ENCODE data around the gene ARHGEF26. TPM values are rescaled to one million over a fixed set of nuclear protein-coding genes. Genes with fewer than 3 reads are reported as not detected.

ARHGEF26 gene
- total and polyA plus RNA-seq, 2 experiments from 2014 or later = 9.4 to 16.9 TPM

- H3K4me1 ChIP-seq (ENCODE audit: insufficient read depth) = peaks cover 18% of the 10 kb centered on the region
- no peak overlapping the region for H3K4me2 ChIP-seq
- H3K27ac ChIP-seq (ENCODE audit: low read depth) = no peak overlapping the region
- Mint-ChIP-seq H3K4me1 (peaks cover 17% of the 10 kb centered on the region), H3K9me3 (no peaks in the 10 kb centered on the region), H3K27ac (no peak overlapping the region), H3K4me3 (no peak overlapping the region), H3K27me3 (ENCODE audit: insufficient read depth, low read depth, poor library complexity) (peaks cover 2% of the 10 kb centered on the region), H3K36me3 (ENCODE audit: low read depth) (peaks cover 29% of the 10 kb centered on the region)
- no peaks in the 10 kb centered on the region for H3K79me2 ChIP-seq (replicated peaks; ENCODE audit: insufficient read depth)
- H3F3A ChIP-seq (replicated peaks; ENCODE audit: low read depth) = no peaks in the 10 kb centered on the region; the same call in none of the 2 replicates
- H3K27me3 ChIP-seq (ENCODE audit: insufficient read depth) = no peaks in the 10 kb centered on the region
- no peak overlapping the region for H3K4me3 ChIP-seq
- no peaks in the 10 kb centered on the region for H4K20me1 ChIP-seq (replicated peaks; ENCODE audit: insufficient read depth)
- no peak for TF ChIP-seq ETS1 (IDR thresholded peaks at IDR 0.05)
- no peak for TF ChIP-seq ZNF114 (CRISPR knock-in tag; IDR thresholded peaks at IDR 0.05)
- TF ChIP-seq CTCF (conservative IDR thresholded peaks at IDR 0.05; ENCODE audit: low read depth in 2 of 2) = no peak
- TF ChIP-seq POLR2AphosphoS5 (IDR thresholded peaks at IDR 0.05; ENCODE audit: low read depth) = no peak
- no peak for TF ChIP-seq STAT1 (IDR thresholded peaks at IDR 0.05; ENCODE audit: unreplicated experiment)
- no peak for TF ChIP-seq NANOG (IDR thresholded peaks at IDR 0.05; ENCODE audit: borderline replicate concordance)
- TF ChIP-seq EZH2 (IDR thresholded peaks at IDR 0.05; ENCODE audit: low read depth, unreplicated experiment) = no peak
- no peak for TF ChIP-seq JUNB (IDR thresholded peaks at IDR 0.05; ENCODE audit: unreplicated experiment)
- no peak for TF ChIP-seq ZNF331 (CRISPR knock-in tag; IDR thresholded peaks at IDR 0.05; ENCODE audit: low read depth)
- no peak for TF ChIP-seq ZNF462 (CRISPR knock-in tag; IDR thresholded peaks at IDR 0.05)
- TF ChIP-seq EZH2phosphoT487 (IDR thresholded peaks at IDR 0.05; ENCODE audit: unreplicated experiment) = no peak
- TF ChIP-seq CREB1 (CRISPR knock-in tag; IDR thresholded peaks at IDR 0.05; ENCODE audit: low read depth) = no peak
- TF ChIP-seq REST (IDR thresholded peaks at IDR 0.05; ENCODE audit: unreplicated experiment) = no peak
- ATAC-seq = no peak
- H2AFZ ChIP-seq = no peak overlapping the region
- H3K36me3 ChIP-seq (ENCODE audit: insufficient read depth) = peaks cover 5% of the 10 kb centered on the region; the same call in 1 of the 2 replicates
- no peak for DNase-seq (ENCODE audit: low spot score)
- no peaks in the 10 kb centered on the region for H3K9me2 ChIP-seq (ENCODE audit: insufficient read depth)
Observed at GRCh38 chr3:154250291-154250690, 129.1 kb downstream of the ARHGEF26 start.

Measured in GM23338 (cell line).